ENCODE measurements around the gene GPATCH1. TPM values are rescaled to one million over a fixed set of nuclear protein-coding genes. Genes with fewer than 3 reads are reported as not detected.
A peak's percentile ranks its signal among the peaks of the same experiment; 100 is the strongest.

GPATCH1 gene
- total and polyA plus RNA-seq, 2 of the 13 experiments (the other 11 are each of a cell fraction or from before 2014, with no cell fraction given) = 6.8 to 6.9 TPM

GRCh38 chr19:33064792-33065550, 16.0 kb upstream of the GPATCH1 start, which contains the start of gene RHPN2 (continued):
- TF ChIP-seq ZBTB40 (IDR thresholded peaks at IDR 0.05) (no peak), ZBTB40 (CRISPR knock-in tag; IDR thresholded peaks at IDR 0.05) (no peak), YEATS2 (CRISPR knock-in tag; IDR thresholded peaks at IDR 0.05; ENCODE audit: borderline replicate concordance) (no peak), FOXK2 (IDR thresholded peaks at IDR 0.05) (no peak), ELF1 (CRISPR knock-in tag; IDR thresholded peaks at IDR 0.05) (no peak), ZNF335 (CRISPR knock-in tag; IDR thresholded peaks at IDR 0.05) (no peak), ZNF10 (CRISPR knock-in tag; IDR thresholded peaks at IDR 0.05; ENCODE audit: borderline replicate concordance, low read depth) (no peak), FIP1L1 (IDR thresholded peaks at IDR 0.05; ENCODE audit: borderline replicate concordance, insufficient read depth, low read depth, low read length) (no peak), ZNF746 (CRISPR knock-in tag; IDR thresholded peaks at IDR 0.05) (no peak), MTF2 (CRISPR knock-in tag; IDR thresholded peaks at IDR 0.05; ENCODE audit: borderline replicate concordance) (no peak), KLF12 (CRISPR knock-in tag; IDR thresholded peaks at IDR 0.05; ENCODE audit: borderline replicate concordance) (no peak; the same call in 1 of the 2 replicates), ZNF558 (CRISPR knock-in tag; IDR thresholded peaks at IDR 0.05; ENCODE audit: borderline replicate concordance) (no peak), POLR2AphosphoS2 (IDR thresholded peaks at IDR 0.05; ENCODE audit: low read depth, low read length) (no peak), NFYB (CRISPR knock-in tag; IDR thresholded peaks at IDR 0.05) (no peak), RBAK (CRISPR knock-in tag; IDR thresholded peaks at IDR 0.05) (no peak), MNT (IDR thresholded peaks at IDR 0.05) (no peak), RFX1 (IDR thresholded peaks at IDR 0.05) (no peak), ZNF710 (CRISPR knock-in tag; IDR thresholded peaks at IDR 0.05; ENCODE audit: borderline replicate concordance) (peak; percentile 55; the same call in 1 of the 2 replicates)
